ENCODE data around the gene IL24.

- TF ChIP-seq CTCF (IDR thresholded peaks at IDR 0.05) (no peak), POLR2A (IDR thresholded peaks at IDR 0.05) (no peak)
These were observed 1.4 kb upstream of the IL24 start for GRCh38 chr1:206895837-206896242.
